Measurements from ENCODE around the gene ROR1.

The ROR1 gene

GRCh38 chr1:63843884-63844283 is 70.1 kb downstream of the ROR1 start:
- no peaks in the 10 kb centered on the region for H4K20me1 ChIP-seq (ENCODE audit: insufficient read depth, low read length)
- H3K4me3 ChIP-seq (ENCODE audit: low read depth in 1 of 2, low read length in 2 of 2), result no peak overlapping the region
- H3K4me2 ChIP-seq (ENCODE audit: insufficient read depth, low read length), result no peak overlapping the region
- TF ChIP-seq EZH2 (IDR thresholded peaks at IDR 0.05; ENCODE audit: borderline replicate concordance, low read depth, low read length, severe bottlenecking), result no peak
- TF ChIP-seq, protein P1, sequence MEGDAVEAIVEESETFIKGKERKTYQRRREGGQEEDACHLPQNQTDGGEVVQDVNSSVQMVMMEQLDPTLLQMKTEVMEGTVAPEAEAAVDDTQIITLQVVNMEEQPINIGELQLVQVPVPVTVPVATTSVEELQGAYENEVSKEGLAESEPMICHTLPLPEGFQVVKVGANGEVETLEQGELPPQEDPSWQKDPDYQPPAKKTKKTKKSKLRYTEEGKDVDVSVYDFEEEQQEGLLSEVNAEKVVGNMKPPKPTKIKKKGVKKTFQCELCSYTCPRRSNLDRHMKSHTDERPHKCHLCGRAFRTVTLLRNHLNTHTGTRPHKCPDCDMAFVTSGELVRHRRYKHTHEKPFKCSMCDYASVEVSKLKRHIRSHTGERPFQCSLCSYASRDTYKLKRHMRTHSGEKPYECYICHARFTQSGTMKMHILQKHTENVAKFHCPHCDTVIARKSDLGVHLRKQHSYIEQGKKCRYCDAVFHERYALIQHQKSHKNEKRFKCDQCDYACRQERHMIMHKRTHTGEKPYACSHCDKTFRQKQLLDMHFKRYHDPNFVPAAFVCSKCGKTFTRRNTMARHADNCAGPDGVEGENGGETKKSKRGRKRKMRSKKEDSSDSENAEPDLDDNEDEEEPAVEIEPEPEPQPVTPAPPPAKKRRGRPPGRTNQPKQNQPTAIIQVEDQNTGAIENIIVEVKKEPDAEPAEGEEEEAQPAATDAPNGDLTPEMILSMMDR (IDR thresholded peaks at IDR 0.05; ENCODE audit: borderline replicate concordance, extremely low read depth, low read length, poor library complexity, severe bottlenecking), result no peak
- no peak overlapping the region for H3K27ac ChIP-seq (ENCODE audit: low read length)
- H3K9me3 ChIP-seq (ENCODE audit: insufficient read depth, low read length, severe bottlenecking), result no peaks in the 10 kb centered on the region
- H2AFZ ChIP-seq (ENCODE audit: low read depth, low read length), result no peak overlapping the region
- DNase-seq, result no peak
- no peak overlapping the region for H3K9ac ChIP-seq (ENCODE audit: low read depth, low read length)
- no peak for ATAC-seq (ENCODE audit: insufficient read depth, low read depth)
- peaks cover 3% of the 10 kb centered on the region for H3K27me3 ChIP-seq (ENCODE audit: insufficient read depth, low read length, poor library complexity)
- H3K79me2 ChIP-seq (ENCODE audit: insufficient read depth, low read length), result no peaks in the 10 kb centered on the region
- H3K36me3 ChIP-seq (ENCODE audit: insufficient read depth, low read length), result no peaks in the 10 kb centered on the region
- no peaks in the 10 kb centered on the region for H3K4me1 ChIP-seq (ENCODE audit: insufficient read depth, low read length)

DNA sequence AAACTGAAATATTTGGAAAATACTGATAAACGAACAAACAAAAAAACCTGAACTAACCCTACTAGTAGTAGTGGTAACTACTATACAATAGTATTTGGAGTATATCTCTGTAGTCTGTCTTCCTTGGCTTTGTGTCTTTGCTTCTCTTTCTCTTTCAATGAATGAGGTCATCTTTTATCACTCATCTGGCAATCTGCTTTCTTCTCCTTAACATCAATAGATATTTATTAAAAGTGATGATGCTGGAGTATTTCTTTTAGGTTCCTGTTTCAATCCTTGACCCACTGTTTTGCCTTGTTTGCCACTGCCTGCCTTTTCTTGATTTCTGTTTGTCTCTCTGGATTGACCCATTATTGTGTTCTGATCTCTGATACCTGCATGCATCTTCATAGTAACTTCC is 71.5 kb downstream of the ROR1 start:
- Histone ChIP-seq H2AFZ (ENCODE audit: low read depth, low read length) (no peak overlapping the region), H3K4me3 (ENCODE audit: low read depth in 1 of 2, low read length in 2 of 2) (no peak overlapping the region), H3K9ac (ENCODE audit: low read depth, low read length) (no peak overlapping the region), H3K36me3 (ENCODE audit: insufficient read depth, low read length) (no peaks in the 10 kb centered on the region), H3K4me2 (ENCODE audit: insufficient read depth, low read length) (no peak overlapping the region), H3K9me3 (ENCODE audit: insufficient read depth, low read length, severe bottlenecking) (no peaks in the 10 kb centered on the region), H3K4me1 (ENCODE audit: insufficient read depth, low read length) (no peaks in the 10 kb centered on the region), H3K27ac (ENCODE audit: low read length) (no peak overlapping the region), H3K79me2 (ENCODE audit: insufficient read depth, low read length) (no peaks in the 10 kb centered on the region), H4K20me1 (ENCODE audit: insufficient read depth, low read length) (no peaks in the 10 kb centered on the region), H3K27me3 (ENCODE audit: insufficient read depth, low read length, poor library complexity) (peaks cover 3% of the 10 kb centered on the region)
- no peak for TF ChIP-seq EZH2 (IDR thresholded peaks at IDR 0.05; ENCODE audit: borderline replicate concordance, low read depth, low read length, severe bottlenecking)
- TF ChIP-seq, protein P1 (IDR thresholded peaks at IDR 0.05; ENCODE audit: borderline replicate concordance, extremely low read depth, low read length, poor library complexity, severe bottlenecking), result no peak
- ATAC-seq (ENCODE audit: insufficient read depth, low read depth) (no peak), DNase-seq (no peak)

GRCh38 chr1:63847308-63847910 is 73.6 kb downstream of the ROR1 start:
- Histone ChIP-seq H3K9me3 (ENCODE audit: insufficient read depth, low read length, severe bottlenecking) (no peaks in the 10 kb centered on the region), H3K4me2 (ENCODE audit: insufficient read depth, low read length) (no peak overlapping the region), H3K36me3 (ENCODE audit: insufficient read depth, low read length) (no peaks in the 10 kb centered on the region), H3K27ac (ENCODE audit: low read length) (no peak overlapping the region), H3K4me3 (ENCODE audit: low read depth in 1 of 2, low read length in 2 of 2) (no peak overlapping the region), H3K79me2 (ENCODE audit: insufficient read depth, low read length) (no peaks in the 10 kb centered on the region), H3K27me3 (ENCODE audit: insufficient read depth, low read length, poor library complexity) (peaks cover 3% of the 10 kb centered on the region), H2AFZ (ENCODE audit: low read depth, low read length) (no peak overlapping the region), H4K20me1 (ENCODE audit: insufficient read depth, low read length) (no peaks in the 10 kb centered on the region), H3K4me1 (ENCODE audit: insufficient read depth, low read length) (no peaks in the 10 kb centered on the region), H3K9ac (ENCODE audit: low read depth, low read length) (no peak overlapping the region)
- DNase-seq (no peak), ATAC-seq (ENCODE audit: insufficient read depth, low read depth) (no peak)
- TF ChIP-seq, protein P1 (IDR thresholded peaks at IDR 0.05; ENCODE audit: borderline replicate concordance, extremely low read depth, low read length, poor library complexity, severe bottlenecking), result no peak
- TF ChIP-seq EZH2 (IDR thresholded peaks at IDR 0.05; ENCODE audit: borderline replicate concordance, low read depth, low read length, severe bottlenecking), result no peak
